ENCODE data around the gene DDA1. TPM values are rescaled to one million over a fixed set of nuclear protein-coding genes. Genes with fewer than 3 reads are reported as not detected.
A peak's percentile ranks its signal among the peaks of the same experiment; 100 is the strongest.
"Not testable (repeated sequence)": the region's sequence is repeated elsewhere in the genome, so short reads cannot be mapped to it uniquely, and the experiment has no call there.

The DDA1 gene
- total RNA-seq, 2 donors from 2014 or later, result 8.9 to 13.5 TPM

GRCh38 chr19:17357724-17358123 lies 48.4 kb downstream of the DDA1 start:
- H3K27ac ChIP-seq, result peak overlapping the region; percentile 14 to 38
- H3K4me1 ChIP-seq (ENCODE audit: control insufficient read depth in 1 of 2, low read depth in 2 of 2), result peaks cover 0 to 14% of the 10 kb centered on the region in 2 donors
- no peaks in the 10 kb centered on the region for H3K9me3 ChIP-seq
- ATAC-seq (ENCODE audit: insufficient number of reproducible peaks, low FRiP score, low read depth), result no peak
- H3K36me3 ChIP-seq, result no peaks in the 10 kb centered on the region
- TF ChIP-seq CTCF (IDR thresholded peaks at IDR 0.05), result no peak
- no peak overlapping the region for H3K4me3 ChIP-seq
- no peaks in the 10 kb centered on the region for H3K27me3 ChIP-seq (replicated peaks; ENCODE audit: insufficient read depth)
- no peak for DNase-seq (ENCODE audit: low spot score)

GRCh38 chr19:17358395-17358794 lies 49.0 kb downstream of the DDA1 start:
- no peaks in the 10 kb centered on the region for H3K27me3 ChIP-seq (replicated peaks; ENCODE audit: insufficient read depth)
- peaks cover 0 to 9% of the 10 kb centered on the region in 2 donors for H3K4me1 ChIP-seq (ENCODE audit: control insufficient read depth in 1 of 2, low read depth in 2 of 2)
- H3K4me3 ChIP-seq, result no peak overlapping the region
- H3K9me3 ChIP-seq, result no peaks in the 10 kb centered on the region
- no peak for ATAC-seq (ENCODE audit: insufficient number of reproducible peaks, low FRiP score, low read depth)
- H3K36me3 ChIP-seq, result no peaks in the 10 kb centered on the region
- no peak for TF ChIP-seq CTCF (IDR thresholded peaks at IDR 0.05)
- H3K27ac ChIP-seq, result peak overlapping the region in 1 of 2 donors; percentile 38
- DNase-seq (ENCODE audit: low spot score), result no peak

- no peak for DNase-seq (ENCODE audit: low spot score)
- TF ChIP-seq CTCF (IDR thresholded peaks at IDR 0.05), result no peak
- Histone ChIP-seq H3K36me3 (no peaks in the 10 kb centered on the region), H3K27me3 (replicated peaks; ENCODE audit: insufficient read depth) (no peaks in the 10 kb centered on the region), H3K4me1 (ENCODE audit: control insufficient read depth in 1 of 2, low read depth in 2 of 2) (peaks cover 0 to 9% of the 10 kb centered on the region in 2 donors), H3K9me3 (no peaks in the 10 kb centered on the region), H3K4me3 (no peak overlapping the region), H3K27ac (no peak overlapping the region)
- ATAC-seq (ENCODE audit: insufficient number of reproducible peaks, low FRiP score, low read depth), result no peak
These were observed 50.8 kb downstream of the DDA1 start for GRCh38 chr19:17359905-17360800.

GRCh38 chr19:17363852-17364605 lies 54.7 kb downstream of the DDA1 start:
- not testable (repeated sequence) for ATAC-seq (ENCODE audit: insufficient number of reproducible peaks, low FRiP score, low read depth); H3K4me3 ChIP-seq; H3K27ac ChIP-seq; H3K9me3 ChIP-seq; DNase-seq (ENCODE audit: low spot score); H3K4me1 ChIP-seq (ENCODE audit: control insufficient read depth in 1 of 2, low read depth in 2 of 2); H3K36me3 ChIP-seq; H3K27me3 ChIP-seq (replicated peaks; ENCODE audit: insufficient read depth)

GRCh38 chr19:17365361-17365760 lies 56.0 kb downstream of the DDA1 start:
- DNase-seq (ENCODE audit: low spot score), result no peak

More at GRCh38 chr19:17365361-17365760, 56.0 kb downstream of the DDA1 start:
- H3K4me3 ChIP-seq, result no peak overlapping the region
- no peak for ATAC-seq (ENCODE audit: insufficient number of reproducible peaks, low FRiP score, low read depth)
- no peak overlapping the region for H3K27ac ChIP-seq
- H3K4me1 ChIP-seq (ENCODE audit: control insufficient read depth in 1 of 2, low read depth in 2 of 2), result peaks cover 2 to 4% of the 10 kb centered on the region in 2 donors
- no peaks in the 10 kb centered on the region for H3K36me3 ChIP-seq
- no peaks in the 10 kb centered on the region for H3K27me3 ChIP-seq (replicated peaks; ENCODE audit: insufficient read depth)
- no peaks in the 10 kb centered on the region for H3K9me3 ChIP-seq
- no peak for TF ChIP-seq CTCF (IDR thresholded peaks at IDR 0.05)
